GM12878 (cell line): ENCODE measurements around the gene HIVEP3.

ENCODE experiments used
- CBX5 ChIP-seq: sonication (generic); IDR thresholded peaks from 2 replicates; pipeline ENCODE4 v1.6.1; 2016; ENCODE audit warnings: low read depth, moderate library complexity, mild to moderate bottlenecking, inconsistent platforms
- CHD2 ChIP-seq: IDR thresholded peaks from 2 replicates; pipeline ENCODE4 v1.6.1; 2011; ENCODE audit warnings: low read depth, low read length, improper control_type of control experiment, borderline replicate concordance
- EGR1 ChIP-seq, 2 experiments: IDR thresholded peaks; 1 replicate in 1 of 2; 2 replicates in 1 of 2; pipeline ENCODE4 v1.6.1; 2011 to 2012; ENCODE audit warnings: low read depth in 2 of 2, low read length in 2 of 2, borderline replicate concordance in 1 of 2, mild to moderate bottlenecking in 1 of 2, moderate library complexity in 1 of 2
- ESRRA ChIP-seq: IDR thresholded peaks from 2 replicates; pipeline ENCODE4 v1.6.1; 2012; ENCODE audit warnings: mild to moderate bottlenecking, low read length, improper control_type of control experiment
- POLR2A ChIP-seq: IDR thresholded peaks from 2 replicates; pipeline ENCODE4 v1.6.1; 2011; ENCODE audit warnings: low read depth, mild to moderate bottlenecking, low read length
- POLR2AphosphoS2 ChIP-seq: IDR thresholded peaks from 2 replicates; pipeline ENCODE4 v1.6.1; 2011; ENCODE audit warnings: low read depth, mild to moderate bottlenecking, low read length, improper control_type of control experiment, moderate library complexity
- POU2F2 ChIP-seq: IDR thresholded peaks from 3 replicates; pipeline ENCODE4 v1.6.1; 2011; ENCODE audit warnings: low read depth, mild to moderate bottlenecking, low read length, borderline replicate concordance
- SMARCA5 ChIP-seq: fragments of 450-650 bp; IDR thresholded peaks from 2 replicates; pipeline ENCODE4 v1.6.1; 2017; ENCODE audit warnings: mild to moderate bottlenecking
- STAT1 ChIP-seq: fragments of 450-650 bp; conservative IDR thresholded peaks from 2 replicates; pipeline ENCODE4 v1.6.1; 2014; ENCODE audit warnings: antibody characterized with exemption, mild to moderate bottlenecking
- ZNF274 ChIP-seq: IDR thresholded peaks from one replicate; pipeline ENCODE4 v1.8.0; 2011; ENCODE audit not compliant: insufficient read length, insufficient read depth
- TF ChIP-seq, protein P1 (sequence below), 3 experiments: IDR thresholded peaks in 2 of 3; conservative IDR thresholded peaks in 1 of 3; 2 replicates each; pipeline ENCODE4 v1.5.1; 2011; ENCODE audit warnings: low read depth in 3 of 3, low read length in 3 of 3, mild to moderate bottlenecking in 3 of 3, control low read depth in 2 of 3, moderate library complexity in 2 of 3, inconsistent platforms in 1 of 3, mixed read lengths in 1 of 3; ENCODE audit not compliant: control insufficient read depth in 2 of 3, insufficient read depth in 1 of 3; ENCODE audit errors: extremely low read depth in 1 of 3
- TF ChIP-seq, protein P2 (sequence below): fragments of 450-650 bp; IDR thresholded peaks from 2 replicates; pipeline ENCODE4 v1.6.1; 2017; ENCODE audit warnings: mild to moderate bottlenecking
- TF ChIP-seq, protein P3 (sequence below): IDR thresholded peaks from 2 replicates; pipeline ENCODE4 v1.6.1; 2012; ENCODE audit warnings: improper control_type of control experiment, low read depth, low read length; ENCODE audit not compliant: insufficient replicate concordance
- TF ChIP-seq, protein P4 (sequence below): IDR thresholded peaks from 2 replicates; pipeline ENCODE4 v1.6.1; 2011; ENCODE audit warnings: borderline replicate concordance, low read depth, mild to moderate bottlenecking, moderate library complexity, mixed read lengths, low read length; ENCODE audit not compliant: insufficient read depth; ENCODE audit errors: extremely low read length

DNA sequence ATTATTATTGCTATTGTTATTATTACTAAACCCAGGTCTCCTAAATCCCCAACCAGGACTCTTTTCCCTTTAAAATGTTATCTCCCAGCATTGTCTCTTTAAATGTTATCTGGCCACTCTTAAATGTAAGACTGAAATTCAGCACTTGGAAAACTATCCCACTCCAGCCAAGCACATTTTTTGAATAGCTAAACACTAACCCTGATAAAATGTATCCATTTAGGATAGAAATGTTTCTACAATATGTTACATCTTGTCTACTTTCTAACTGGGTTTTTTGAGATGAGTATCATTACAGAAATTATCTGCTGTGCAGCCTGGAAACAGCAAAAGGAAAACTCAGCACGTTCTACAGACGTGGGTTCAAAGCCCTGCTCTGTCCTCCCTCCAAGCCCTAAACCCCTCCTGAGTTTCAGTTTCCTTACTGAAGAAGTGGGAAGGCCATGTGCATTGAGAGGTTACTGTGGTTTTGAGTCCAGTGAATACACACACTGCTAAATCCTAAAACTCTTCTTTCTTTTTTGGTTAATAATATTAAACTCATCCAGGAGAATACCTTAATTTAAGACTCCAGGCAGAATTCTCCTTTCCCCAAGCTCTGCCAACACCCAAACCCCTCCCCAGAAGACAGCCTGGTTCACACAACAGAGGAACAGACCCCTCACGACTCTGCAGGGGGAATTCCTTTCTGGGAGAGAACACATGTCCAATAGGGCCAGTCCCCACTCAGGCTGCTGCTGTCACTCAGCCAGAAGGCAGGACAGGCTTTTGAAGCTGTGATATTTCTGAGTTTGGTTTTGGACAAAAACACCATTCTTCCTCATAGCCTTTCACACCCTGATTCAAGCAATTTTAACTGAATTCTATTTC, 41.9 kb downstream of the HIVEP3 start:
- TF ChIP-seq, protein P1, sequence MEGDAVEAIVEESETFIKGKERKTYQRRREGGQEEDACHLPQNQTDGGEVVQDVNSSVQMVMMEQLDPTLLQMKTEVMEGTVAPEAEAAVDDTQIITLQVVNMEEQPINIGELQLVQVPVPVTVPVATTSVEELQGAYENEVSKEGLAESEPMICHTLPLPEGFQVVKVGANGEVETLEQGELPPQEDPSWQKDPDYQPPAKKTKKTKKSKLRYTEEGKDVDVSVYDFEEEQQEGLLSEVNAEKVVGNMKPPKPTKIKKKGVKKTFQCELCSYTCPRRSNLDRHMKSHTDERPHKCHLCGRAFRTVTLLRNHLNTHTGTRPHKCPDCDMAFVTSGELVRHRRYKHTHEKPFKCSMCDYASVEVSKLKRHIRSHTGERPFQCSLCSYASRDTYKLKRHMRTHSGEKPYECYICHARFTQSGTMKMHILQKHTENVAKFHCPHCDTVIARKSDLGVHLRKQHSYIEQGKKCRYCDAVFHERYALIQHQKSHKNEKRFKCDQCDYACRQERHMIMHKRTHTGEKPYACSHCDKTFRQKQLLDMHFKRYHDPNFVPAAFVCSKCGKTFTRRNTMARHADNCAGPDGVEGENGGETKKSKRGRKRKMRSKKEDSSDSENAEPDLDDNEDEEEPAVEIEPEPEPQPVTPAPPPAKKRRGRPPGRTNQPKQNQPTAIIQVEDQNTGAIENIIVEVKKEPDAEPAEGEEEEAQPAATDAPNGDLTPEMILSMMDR (IDR thresholded peaks at IDR 0.05 in 2 of 3, conservative IDR thresholded peaks at IDR 0.05 in 1 of 3; ENCODE audit: control insufficient read depth in 2 of 3, extremely low read depth in 1 of 3, insufficient read depth in 1 of 3, low read depth in 3 of 3, low read length in 3 of 3), result no peak
- TF ChIP-seq ZNF274 (no peak), POU2F2 (no peak), SMARCA5 (no peak), ESRRA (no peak), POLR2AphosphoS2 (no peak), CHD2 (no peak), STAT1 (no peak), CBX5 (no peak), POLR2A (no peak), EGR1 (IDR thresholded peaks at IDR 0.05; ENCODE audit: borderline replicate concordance in 1 of 2, low read depth in 2 of 2, low read length in 2 of 2) (no peak)
- TF ChIP-seq, protein P2, sequence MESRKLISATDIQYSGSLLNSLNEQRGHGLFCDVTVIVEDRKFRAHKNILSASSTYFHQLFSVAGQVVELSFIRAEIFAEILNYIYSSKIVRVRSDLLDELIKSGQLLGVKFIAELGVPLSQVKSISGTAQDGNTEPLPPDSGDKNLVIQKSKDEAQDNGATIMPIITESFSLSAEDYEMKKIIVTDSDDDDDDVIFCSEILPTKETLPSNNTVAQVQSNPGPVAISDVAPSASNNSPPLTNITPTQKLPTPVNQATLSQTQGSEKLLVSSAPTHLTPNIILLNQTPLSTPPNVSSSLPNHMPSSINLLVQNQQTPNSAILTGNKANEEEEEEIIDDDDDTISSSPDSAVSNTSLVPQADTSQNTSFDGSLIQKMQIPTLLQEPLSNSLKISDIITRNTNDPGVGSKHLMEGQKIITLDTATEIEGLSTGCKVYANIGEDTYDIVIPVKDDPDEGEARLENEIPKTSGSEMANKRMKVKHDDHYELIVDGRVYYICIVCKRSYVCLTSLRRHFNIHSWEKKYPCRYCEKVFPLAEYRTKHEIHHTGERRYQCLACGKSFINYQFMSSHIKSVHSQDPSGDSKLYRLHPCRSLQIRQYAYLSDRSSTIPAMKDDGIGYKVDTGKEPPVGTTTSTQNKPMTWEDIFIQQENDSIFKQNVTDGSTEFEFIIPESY, result no peak
- TF ChIP-seq, protein P3, sequence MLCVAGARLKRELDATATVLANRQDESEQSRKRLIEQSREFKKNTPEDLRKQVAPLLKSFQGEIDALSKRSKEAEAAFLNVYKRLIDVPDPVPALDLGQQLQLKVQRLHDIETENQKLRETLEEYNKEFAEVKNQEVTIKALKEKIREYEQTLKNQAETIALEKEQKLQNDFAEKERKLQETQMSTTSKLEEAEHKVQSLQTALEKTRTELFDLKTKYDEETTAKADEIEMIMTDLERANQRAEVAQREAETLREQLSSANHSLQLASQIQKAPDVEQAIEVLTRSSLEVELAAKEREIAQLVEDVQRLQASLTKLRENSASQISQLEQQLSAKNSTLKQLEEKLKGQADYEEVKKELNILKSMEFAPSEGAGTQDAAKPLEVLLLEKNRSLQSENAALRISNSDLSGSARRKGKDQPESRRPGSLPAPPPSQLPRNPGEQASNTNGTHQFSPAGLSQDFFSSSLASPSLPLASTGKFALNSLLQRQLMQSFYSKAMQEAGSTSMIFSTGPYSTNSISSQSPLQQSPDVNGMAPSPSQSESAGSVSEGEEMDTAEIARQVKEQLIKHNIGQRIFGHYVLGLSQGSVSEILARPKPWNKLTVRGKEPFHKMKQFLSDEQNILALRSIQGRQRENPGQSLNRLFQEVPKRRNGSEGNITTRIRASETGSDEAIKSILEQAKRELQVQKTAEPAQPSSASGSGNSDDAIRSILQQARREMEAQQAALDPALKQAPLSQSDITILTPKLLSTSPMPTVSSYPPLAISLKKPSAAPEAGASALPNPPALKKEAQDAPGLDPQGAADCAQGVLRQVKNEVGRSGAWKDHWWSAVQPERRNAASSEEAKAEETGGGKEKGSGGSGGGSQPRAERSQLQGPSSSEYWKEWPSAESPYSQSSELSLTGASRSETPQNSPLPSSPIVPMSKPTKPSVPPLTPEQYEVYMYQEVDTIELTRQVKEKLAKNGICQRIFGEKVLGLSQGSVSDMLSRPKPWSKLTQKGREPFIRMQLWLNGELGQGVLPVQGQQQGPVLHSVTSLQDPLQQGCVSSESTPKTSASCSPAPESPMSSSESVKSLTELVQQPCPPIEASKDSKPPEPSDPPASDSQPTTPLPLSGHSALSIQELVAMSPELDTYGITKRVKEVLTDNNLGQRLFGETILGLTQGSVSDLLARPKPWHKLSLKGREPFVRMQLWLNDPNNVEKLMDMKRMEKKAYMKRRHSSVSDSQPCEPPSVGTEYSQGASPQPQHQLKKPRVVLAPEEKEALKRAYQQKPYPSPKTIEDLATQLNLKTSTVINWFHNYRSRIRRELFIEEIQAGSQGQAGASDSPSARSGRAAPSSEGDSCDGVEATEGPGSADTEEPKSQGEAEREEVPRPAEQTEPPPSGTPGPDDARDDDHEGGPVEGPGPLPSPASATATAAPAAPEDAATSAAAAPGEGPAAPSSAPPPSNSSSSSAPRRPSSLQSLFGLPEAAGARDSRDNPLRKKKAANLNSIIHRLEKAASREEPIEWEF, result no peak
- TF ChIP-seq, protein P4, sequence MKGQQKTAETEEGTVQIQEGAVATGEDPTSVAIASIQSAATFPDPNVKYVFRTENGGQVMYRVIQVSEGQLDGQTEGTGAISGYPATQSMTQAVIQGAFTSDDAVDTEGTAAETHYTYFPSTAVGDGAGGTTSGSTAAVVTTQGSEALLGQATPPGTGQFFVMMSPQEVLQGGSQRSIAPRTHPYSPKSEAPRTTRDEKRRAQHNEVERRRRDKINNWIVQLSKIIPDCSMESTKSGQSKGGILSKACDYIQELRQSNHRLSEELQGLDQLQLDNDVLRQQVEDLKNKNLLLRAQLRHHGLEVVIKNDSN, result no peak
